H1 (cell line): ENCODE data around the gene ZBTB20.

ENCODE experiments used
- BACH1 ChIP-seq: IDR thresholded peaks from 2 replicates; pipeline ENCODE4 v1.6.1; 2012; ENCODE audit warnings: low read length, improper control_type of control experiment
- CBX5 ChIP-seq: fragments of 300-800, 300-1000 bp; sonication (generic); IDR thresholded peaks from 2 replicates; pipeline ENCODE4 v1.7.1; 2016; ENCODE audit warnings: antibody characterized with exemption, low read length, low read depth
- CEBPB ChIP-seq: IDR thresholded peaks from 2 replicates; pipeline ENCODE4 v1.6.1; 2012; ENCODE audit warnings: low read depth, low read length
- CHD2 ChIP-seq: IDR thresholded peaks from 2 replicates; pipeline ENCODE4 v1.6.1; 2012; ENCODE audit warnings: low read length, improper control_type of control experiment
- CREB1 ChIP-seq: IDR thresholded peaks from 2 replicates; pipeline ENCODE4 v1.6.1; 2012; ENCODE audit warnings: inconsistent platforms
- EZH2 ChIP-seq: fragments of 200-600 bp; sonication (generic); IDR thresholded peaks from 2 replicates; pipeline ENCODE4 v1.7.1; 2012; ENCODE audit warnings: low read depth, mild to moderate bottlenecking, moderate library complexity, low read length, inconsistent platforms; ENCODE audit not compliant: severe bottlenecking
- JUN ChIP-seq: IDR thresholded peaks from 2 replicates; pipeline ENCODE4 v1.6.1; 2011; ENCODE audit warnings: low read depth, mild to moderate bottlenecking, improper control_type of control experiment, low read length
- POLR2AphosphoS5 ChIP-seq: IDR thresholded peaks from 2 replicates; pipeline ENCODE4 v1.6.1; 2011; ENCODE audit warnings: low read depth, low read length
- RAD21 ChIP-seq, 2 experiments: IDR thresholded peaks in 1 of 2; conservative IDR thresholded peaks in 1 of 2; 2 replicates each; pipeline ENCODE4 v1.6.1; 2011; ENCODE audit warnings: low read depth in 2 of 2, low read length in 2 of 2, improper control_type of control experiment in 1 of 2, inconsistent platforms in 1 of 2, mild to moderate bottlenecking in 1 of 2, moderate library complexity in 1 of 2
- TF ChIP-seq, protein P1 (sequence below): IDR thresholded peaks from 2 replicates; pipeline ENCODE4 v1.6.1; 2012; ENCODE audit warnings: inconsistent platforms
- TF ChIP-seq, protein P2 (sequence below), 3 experiments: IDR thresholded peaks; 1 replicate in 2 of 3; 2 replicates in 1 of 3; pipeline versions ENCODE4 v1.5.1 to v1.6.1; 2011; ENCODE audit warnings: low read length in 3 of 3, mild to moderate bottlenecking in 3 of 3, inconsistent platforms in 2 of 3, low read depth in 1 of 3, moderate library complexity in 1 of 3; ENCODE audit not compliant: insufficient read depth in 1 of 3; ENCODE audit errors: control extremely low read depth in 1 of 3
- TF ChIP-seq, protein P3 (sequence below): IDR thresholded peaks from 2 replicates; pipeline ENCODE4 v1.6.1; 2011; ENCODE audit warnings: low read depth, mild to moderate bottlenecking, low read length; ENCODE audit not compliant: insufficient read depth
- TF ChIP-seq, protein P4 (sequence below): IDR thresholded peaks from 2 replicates; pipeline ENCODE4 v1.6.1; 2012; ENCODE audit warnings: inconsistent platforms

DNA sequence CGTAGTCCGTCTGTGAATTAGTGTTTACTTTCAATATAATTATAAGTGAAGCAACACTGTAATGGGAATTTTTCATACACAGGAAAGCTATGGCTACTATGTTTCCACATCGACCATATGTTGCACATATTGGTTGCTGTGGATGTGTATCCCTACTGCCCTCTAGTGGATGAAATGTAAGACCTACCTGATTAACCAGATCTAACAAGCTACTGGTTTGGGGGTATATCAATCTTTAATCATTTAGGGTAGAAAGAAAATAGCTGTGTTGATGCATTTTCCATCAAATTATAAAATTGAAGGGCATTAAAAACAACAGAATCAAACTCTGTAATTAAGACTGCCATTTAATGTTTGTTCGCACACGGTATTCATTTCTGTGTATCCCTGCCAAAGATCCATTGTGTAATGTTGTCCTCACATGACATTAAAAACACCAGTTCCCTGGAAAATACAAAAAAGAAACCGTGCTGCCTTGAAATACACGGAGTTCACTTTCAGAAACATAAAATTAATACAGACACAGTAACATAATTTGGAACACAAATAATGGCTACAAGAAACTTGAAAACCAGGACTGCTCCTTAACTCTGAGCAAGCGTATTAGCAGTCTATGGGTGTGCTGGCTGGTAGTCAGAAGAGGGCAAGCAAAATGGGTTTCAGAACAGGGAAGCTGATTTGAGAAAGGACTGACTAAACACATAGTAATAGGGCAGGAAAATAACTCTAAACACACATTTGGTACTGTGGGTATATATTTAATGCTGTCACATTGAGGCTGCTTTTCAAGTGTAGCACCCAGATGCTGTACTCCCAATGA, 728.2 kb downstream of the ZBTB20 start:
- TF ChIP-seq JUN: no peak
- TF ChIP-seq CREB1: no peak
- TF ChIP-seq POLR2AphosphoS5: no peak
- TF ChIP-seq CEBPB: no peak
- TF ChIP-seq, protein P1, sequence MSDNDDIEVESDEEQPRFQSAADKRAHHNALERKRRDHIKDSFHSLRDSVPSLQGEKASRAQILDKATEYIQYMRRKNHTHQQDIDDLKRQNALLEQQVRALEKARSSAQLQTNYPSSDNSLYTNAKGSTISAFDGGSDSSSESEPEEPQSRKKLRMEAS: no peak
- TF ChIP-seq, protein P2, sequence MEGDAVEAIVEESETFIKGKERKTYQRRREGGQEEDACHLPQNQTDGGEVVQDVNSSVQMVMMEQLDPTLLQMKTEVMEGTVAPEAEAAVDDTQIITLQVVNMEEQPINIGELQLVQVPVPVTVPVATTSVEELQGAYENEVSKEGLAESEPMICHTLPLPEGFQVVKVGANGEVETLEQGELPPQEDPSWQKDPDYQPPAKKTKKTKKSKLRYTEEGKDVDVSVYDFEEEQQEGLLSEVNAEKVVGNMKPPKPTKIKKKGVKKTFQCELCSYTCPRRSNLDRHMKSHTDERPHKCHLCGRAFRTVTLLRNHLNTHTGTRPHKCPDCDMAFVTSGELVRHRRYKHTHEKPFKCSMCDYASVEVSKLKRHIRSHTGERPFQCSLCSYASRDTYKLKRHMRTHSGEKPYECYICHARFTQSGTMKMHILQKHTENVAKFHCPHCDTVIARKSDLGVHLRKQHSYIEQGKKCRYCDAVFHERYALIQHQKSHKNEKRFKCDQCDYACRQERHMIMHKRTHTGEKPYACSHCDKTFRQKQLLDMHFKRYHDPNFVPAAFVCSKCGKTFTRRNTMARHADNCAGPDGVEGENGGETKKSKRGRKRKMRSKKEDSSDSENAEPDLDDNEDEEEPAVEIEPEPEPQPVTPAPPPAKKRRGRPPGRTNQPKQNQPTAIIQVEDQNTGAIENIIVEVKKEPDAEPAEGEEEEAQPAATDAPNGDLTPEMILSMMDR (IDR thresholded peaks at IDR 0.05; ENCODE audit: control extremely low read depth in 1 of 3, insufficient read depth in 1 of 3, low read depth in 1 of 3, low read length in 3 of 3): peak in 2 of 3 experiments; percentile 53 to 68; a peak in 2 of 4 replicates
- TF ChIP-seq RAD21 (IDR thresholded peaks at IDR 0.05 in 1 of 2, conservative IDR thresholded peaks at IDR 0.05 in 1 of 2; ENCODE audit: low read depth in 2 of 2, low read length in 2 of 2): peak; percentile 70 to 79
- TF ChIP-seq BACH1: no peak
- TF ChIP-seq, protein P3, sequence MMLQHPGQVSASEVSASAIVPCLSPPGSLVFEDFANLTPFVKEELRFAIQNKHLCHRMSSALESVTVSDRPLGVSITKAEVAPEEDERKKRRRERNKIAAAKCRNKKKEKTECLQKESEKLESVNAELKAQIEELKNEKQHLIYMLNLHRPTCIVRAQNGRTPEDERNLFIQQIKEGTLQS: no peak
- TF ChIP-seq CBX5: no peak
- TF ChIP-seq EZH2: no peak
- no peak for TF ChIP-seq CHD2
- TF ChIP-seq, protein P4, sequence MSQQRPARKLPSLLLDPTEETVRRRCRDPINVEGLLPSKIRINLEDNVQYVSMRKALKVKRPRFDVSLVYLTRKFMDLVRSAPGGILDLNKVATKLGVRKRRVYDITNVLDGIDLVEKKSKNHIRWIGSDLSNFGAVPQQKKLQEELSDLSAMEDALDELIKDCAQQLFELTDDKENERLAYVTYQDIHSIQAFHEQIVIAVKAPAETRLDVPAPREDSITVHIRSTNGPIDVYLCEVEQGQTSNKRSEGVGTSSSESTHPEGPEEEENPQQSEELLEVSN: no peak
